GM18507 (cell line): ENCODE results near the gene ATP9A.

ENCODE experiments used
- DNase-seq: peaks from one replicate; pipeline ENCODE4 v3.0.0; 2011; ENCODE audit warnings: low read depth; ENCODE audit not compliant: insufficient read length; ENCODE audit errors: extremely low spot score
- FAIRE-seq: peaks from 2 replicates; lab custom pipeline; 2011; peaks lifted over from hg19 to GRCh38; lab: Jason Lieb, UNC

Gene ATP9A

DNA sequence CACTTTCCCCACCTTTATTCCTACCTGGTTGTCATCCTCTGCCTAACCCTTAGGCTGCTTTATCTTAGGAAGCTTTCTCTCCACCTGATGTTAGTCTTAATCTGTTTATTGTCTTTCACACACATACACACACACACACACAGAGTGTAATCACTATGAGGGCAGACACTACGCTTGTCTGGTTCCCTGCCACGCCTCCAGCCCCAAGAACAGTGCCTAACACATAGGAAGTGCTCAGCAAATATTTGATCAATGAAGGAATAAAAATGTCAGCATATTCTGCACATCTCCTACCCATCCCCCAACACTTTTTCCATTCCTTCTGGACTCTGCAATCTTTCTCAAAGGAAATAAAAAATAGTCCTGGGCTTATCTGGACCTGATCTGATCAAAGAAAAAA lies 174.6 kb downstream of the ATP9A start:
- DNase-seq, result no peak
- no peak for FAIRE-seq

DNA sequence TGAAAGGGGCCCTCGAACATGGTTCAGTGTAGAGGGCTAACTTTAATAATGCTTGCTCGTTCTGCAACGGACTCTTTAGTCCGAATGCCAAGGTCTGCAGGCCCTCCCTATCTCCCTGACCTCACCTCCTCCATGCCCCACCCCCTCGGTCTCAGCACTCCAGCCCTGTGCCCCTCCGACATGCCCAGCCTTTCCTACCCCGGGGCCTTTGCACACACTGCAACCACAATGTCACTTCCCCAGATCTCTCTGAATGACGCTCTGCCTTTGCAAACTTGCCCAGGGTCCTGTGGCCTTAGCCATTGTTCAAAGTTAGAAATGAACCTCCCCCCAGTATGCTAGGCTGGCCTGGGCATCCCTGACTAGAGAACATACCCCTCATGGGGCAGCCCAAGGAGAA lies 175.6 kb downstream of the ATP9A start:
- DNase-seq (no peak), FAIRE-seq (no peak)

DNA sequence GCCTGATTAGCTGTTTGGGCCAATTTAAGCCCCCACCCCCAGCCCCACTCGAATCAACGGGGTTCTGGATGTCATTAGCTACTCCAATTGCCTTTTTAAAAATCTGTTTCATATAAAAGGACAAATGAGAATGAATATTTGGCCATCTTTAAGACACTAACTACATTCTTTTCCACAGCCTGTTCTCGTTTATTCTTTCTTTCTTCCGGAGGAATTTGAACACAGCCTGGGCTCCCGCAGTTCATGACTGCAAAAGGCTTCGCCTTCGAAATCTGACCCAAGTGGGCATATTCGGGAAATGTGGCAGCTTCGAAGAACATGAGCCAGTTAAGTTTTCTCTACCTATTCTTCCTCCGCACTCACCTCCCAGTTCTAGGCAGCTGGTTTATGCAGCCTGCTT lies 176.3 kb downstream of the ATP9A start:
- FAIRE-seq (no peak), DNase-seq (no peak)

GRCh38 chr20:51588762-51589161 lies 179.4 kb downstream of the ATP9A start:
- DNase-seq (no peak), FAIRE-seq (no peak)

DNA sequence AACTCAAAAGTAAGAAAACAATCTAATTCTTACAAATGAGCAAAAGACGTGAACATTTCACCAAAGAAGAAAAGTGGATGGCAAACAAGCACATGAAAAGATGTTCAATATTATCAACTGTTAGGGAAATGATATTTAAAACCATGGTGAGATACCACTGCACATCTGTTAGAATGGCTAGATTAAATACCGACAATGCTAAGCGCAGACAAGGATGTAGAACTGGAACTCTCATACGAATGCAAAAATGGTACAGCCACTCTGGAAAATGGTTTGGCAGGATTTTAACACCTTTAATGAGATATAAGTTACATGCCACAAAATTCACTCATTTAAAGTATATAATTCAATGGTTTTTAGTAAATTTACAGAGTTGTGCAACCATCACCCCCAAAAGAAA lies 181.0 kb downstream of the ATP9A start:
- DNase-seq (no peak), FAIRE-seq (no peak)

GRCh38 chr20:51586005-51586440 lies 182.2 kb downstream of the ATP9A start:
- FAIRE-seq (no peak), DNase-seq (no peak)

DNA sequence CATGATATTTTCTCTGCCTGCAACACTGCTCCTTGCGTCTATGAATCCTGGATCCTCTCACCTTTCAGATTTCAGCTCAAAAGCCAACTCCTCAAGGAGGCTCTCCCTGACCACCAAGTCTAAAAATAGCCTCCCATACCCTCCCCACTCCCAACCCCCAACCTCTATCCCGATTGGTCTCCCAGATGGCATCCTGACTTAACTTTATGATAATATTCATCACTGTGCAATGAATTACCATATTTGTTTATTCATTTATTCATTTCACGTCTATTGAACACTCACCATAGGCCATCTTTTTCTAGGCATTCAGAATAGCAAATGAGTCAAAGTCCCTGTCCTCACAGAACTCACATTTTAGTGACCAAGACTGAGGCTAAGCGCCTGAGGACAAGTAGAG lies 183.0 kb downstream of the ATP9A start:
- no peak for DNase-seq
- FAIRE-seq, result no peak

DNA sequence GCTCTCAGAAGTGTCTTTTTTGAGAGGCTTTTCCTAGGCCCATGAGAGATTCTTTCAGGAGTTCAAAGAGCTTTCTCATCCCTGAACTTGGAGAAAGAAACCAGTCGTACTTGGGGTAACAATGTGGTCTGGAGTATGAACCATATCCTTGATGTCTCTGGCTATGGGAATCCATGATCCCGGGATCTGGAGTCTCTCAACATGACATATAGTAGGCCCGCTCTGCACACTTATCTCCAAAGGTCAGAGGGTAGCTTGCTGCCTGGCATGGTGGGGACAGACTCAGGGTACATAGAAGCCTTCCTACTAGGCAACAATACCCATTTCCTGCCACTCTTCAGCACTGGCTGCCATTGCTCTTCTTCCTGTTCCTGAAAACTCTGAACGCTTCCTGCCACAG lies 183.5 kb downstream of the ATP9A start:
- FAIRE-seq, result no peak
- DNase-seq, result no peak

DNA sequence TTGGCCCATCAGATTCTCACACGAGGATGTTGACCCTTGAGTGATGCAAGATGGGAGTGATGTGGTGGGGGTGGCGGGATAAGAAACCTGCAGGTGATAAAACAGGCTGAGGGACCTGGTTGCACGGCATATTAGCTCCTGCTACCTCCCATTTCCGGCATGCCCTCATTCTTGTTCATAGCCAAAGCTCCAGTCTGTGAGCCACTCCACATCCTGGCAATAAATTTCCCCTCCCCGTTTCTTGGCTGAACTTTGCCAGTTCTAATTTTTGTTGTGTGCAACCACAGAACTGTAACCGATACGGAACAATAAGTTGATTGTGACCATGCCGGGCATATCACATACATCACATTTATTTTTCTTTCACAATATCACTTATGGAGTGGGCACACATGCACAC lies 184.1 kb downstream of the ATP9A start:
- DNase-seq, result no peak
- FAIRE-seq, result no peak

- DNase-seq, result no peak
Measured at GRCh38 chr20:51583499-51583898, 184.7 kb downstream of the ATP9A start.

GRCh38 chr20:51583073-51583472 lies 185.1 kb downstream of the ATP9A start:
- no peak for DNase-seq

More at GRCh38 chr20:51583499-51583898, 184.7 kb downstream of the ATP9A start:
- FAIRE-seq, result no peak

GRCh38 chr20:51581571-51581970 lies 186.6 kb downstream of the ATP9A start:
- DNase-seq, result no peak
- FAIRE-seq, result no peak

More at GRCh38 chr20:51583073-51583472, 185.1 kb downstream of the ATP9A start:
- no peak for FAIRE-seq

DNA sequence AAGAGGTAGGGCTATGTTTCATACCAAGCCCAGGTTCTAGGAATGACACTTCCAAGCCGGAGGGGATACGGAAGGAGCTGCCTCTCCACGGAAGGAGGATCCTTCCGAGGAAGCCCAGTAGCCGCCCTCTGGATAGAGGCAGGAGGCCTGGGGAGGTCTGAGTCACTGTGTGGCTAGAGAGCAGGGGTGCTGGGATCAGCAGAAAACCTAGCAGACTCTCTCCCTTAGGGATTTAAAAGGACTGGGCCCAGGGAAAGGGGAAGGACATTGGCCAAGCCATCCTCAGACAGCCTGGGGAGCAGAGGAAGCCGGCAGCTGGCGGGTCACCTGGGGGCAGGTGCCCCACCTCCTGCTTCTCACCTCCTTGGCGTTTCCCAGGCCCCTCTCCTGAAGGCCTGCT lies 189.1 kb downstream of the ATP9A start:
- no peak for FAIRE-seq

GRCh38 chr20:51578145-51578459 lies 190.1 kb downstream of the ATP9A start:
- no peak for DNase-seq
- no peak for FAIRE-seq

More for the DNA sequence above, 189.1 kb downstream of the ATP9A start:
- no peak for DNase-seq

DNA sequence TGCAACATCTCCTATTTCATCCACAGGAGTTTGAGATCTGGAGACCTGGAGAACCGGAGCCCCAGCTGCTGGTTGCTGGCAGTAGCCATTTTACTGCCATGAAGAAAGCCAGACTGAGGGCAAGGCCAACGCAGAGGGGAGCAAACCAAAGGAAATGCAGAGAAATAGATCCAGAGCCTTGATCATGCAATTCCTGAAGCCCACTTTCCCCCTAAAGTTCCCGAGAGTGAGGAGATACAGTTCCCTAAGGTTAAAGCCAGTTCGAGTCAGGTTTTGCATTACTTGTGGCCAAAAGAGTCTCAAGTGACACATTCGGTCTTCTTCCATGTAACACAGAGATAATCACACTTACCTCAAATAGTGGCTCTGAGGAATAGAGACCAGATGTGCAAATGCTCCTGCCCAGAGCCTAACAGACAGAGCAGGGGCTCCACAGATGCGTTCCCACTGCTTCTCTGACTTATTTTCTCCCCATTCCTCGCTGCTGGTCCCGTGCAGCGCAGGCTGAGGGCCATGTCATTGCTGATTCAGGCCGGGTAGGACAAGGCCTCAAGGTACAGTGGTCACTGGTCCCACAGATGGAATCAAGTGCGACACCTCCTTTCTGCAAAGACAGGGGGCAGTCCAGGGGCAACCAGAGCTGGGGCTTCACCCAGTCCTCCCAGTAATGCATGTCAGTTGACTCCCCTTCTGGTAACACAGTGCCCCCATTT lies 190.6 kb downstream of the ATP9A start:
- FAIRE-seq (no peak), DNase-seq (no peak)

DNA sequence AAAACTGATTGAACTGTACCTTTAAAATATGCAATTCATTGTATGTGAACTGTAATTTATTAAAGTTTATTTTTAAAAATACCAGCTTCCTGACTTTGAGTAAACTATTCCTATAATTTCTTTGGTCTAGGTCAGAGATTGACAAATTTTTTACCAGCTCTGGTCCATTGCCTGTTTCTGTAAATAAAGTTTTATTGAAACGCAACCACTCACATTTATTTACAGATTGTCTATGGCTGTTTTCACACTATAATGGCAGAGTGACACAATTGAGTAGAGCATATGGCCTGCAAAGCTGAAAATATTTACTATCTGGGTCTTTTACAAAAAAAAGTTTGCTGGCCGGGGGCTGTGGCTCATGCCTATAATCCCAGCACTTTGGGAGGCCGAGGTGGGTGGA lies 192.7 kb downstream of the ATP9A start:
- no peak for FAIRE-seq
- no peak for DNase-seq

GRCh38 chr20:51574248-51575033 lies 193.7 kb downstream of the ATP9A start:
- FAIRE-seq, result no peak

GRCh38 chr20:51573576-51574243 lies 194.5 kb downstream of the ATP9A start:
- DNase-seq (no peak), FAIRE-seq (no peak)

More at GRCh38 chr20:51574248-51575033, 193.7 kb downstream of the ATP9A start:
- DNase-seq, result no peak

DNA sequence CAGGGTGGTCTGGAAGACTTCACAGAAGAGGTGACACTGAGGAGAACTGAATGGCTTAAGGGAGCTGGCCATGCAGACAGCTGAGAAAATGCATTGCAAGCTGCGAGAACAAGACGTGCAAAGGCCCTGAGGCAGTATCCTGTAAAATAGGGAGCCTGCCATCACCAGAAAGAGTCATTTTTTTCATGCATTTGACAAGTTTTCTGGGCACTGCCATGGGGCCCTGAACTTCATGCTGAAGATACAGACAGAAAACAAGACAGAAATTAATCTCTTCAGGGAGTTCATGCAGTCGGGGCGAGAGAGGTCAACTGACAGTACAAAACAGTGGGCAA lies 196.8 kb downstream of the ATP9A start:
- DNase-seq, result no peak
- FAIRE-seq, result no peak

GRCh38 chr20:51570739-51571459 lies 197.3 kb downstream of the ATP9A start:
- FAIRE-seq (no peak), DNase-seq (no peak)
